SK-N-SH (cell line): ENCODE results near the gene C1QTNF2. TPM values are rescaled to one million over a fixed set of nuclear protein-coding genes. Genes with fewer than 3 reads are reported as not detected.
A peak's percentile ranks its signal among the peaks of the same experiment; 100 is the strongest.

Experiments
- CTCF ChIA-PET: fragments of 300-600, 350-600 bp; formaldehyde crosslinking; extraction: SDS; loops from one replicate; lab custom pipeline; 2021; lab: Yijun Ruan, JAX
- POLR2A ChIA-PET: fragments of 350-600 bp; sonication (Branson Sonifier 250); formaldehyde crosslinking; extraction: SDS; loops from one replicate; lab custom pipeline; 2020; ENCODE audit warnings: antibody characterized with exemption, inconsistent platforms; lab: Yijun Ruan, JAX
- DNase-seq: peaks from one replicate; pipeline ENCODE4 v3.0.0; 2012
- H2AFZ ChIP-seq: fragments of 200-600 bp; sonication (generic); 2 replicates; pipeline ENCODE4 v1.8.1; 2016; ENCODE audit warnings: antibody characterized with exemption, mild to moderate bottlenecking, low read depth
- H3F3A ChIP-seq: fragments of 200-600 bp; sonication (generic); replicated peaks from 2 replicates; pipeline ENCODE3; 2016; ENCODE audit warnings: antibody characterized with exemption, mild to moderate bottlenecking; ENCODE audit not compliant: insufficient read depth
- H3K27ac ChIP-seq, 2 experiments: fragments of 200-500 bp in 1 of 2; fragments of 200-600 bp in 1 of 2; sonication (Bioruptor generic) in 1 of 2; sonication (generic), shearing (Covaris generic) in 1 of 2; 2 replicates each; pipeline versions ENCODE4 v1.5.1 to v1.6.1; 2014 to 2016; ENCODE audit warnings: low read depth in 2 of 2, inconsistent platforms in 1 of 2, low read length in 1 of 2, mild to moderate bottlenecking in 1 of 2, mixed read lengths in 1 of 2
- H3K27me3 ChIP-seq: fragments of 200-600 bp; sonication (generic), shearing (Covaris generic); 2 replicates; pipeline ENCODE4 v1.6.1; 2016; ENCODE audit warnings: mixed run types; ENCODE audit not compliant: insufficient read depth
- H3K36me3 ChIP-seq, 2 experiments: fragments of 200-500 bp in 1 of 2; fragments of 200-600 bp in 1 of 2; sonication (Bioruptor generic) in 1 of 2; sonication (generic) in 1 of 2; replicated peaks in 1 of 2; 2 replicates each; pipeline versions ENCODE3 to v1.5.1; 2014 to 2016; ENCODE audit warnings: low read length in 1 of 2, mild to moderate bottlenecking in 1 of 2; ENCODE audit not compliant: insufficient read depth in 2 of 2, control insufficient read depth in 1 of 2
- H3K4me1 ChIP-seq, 2 experiments: fragments of 200-500 bp in 1 of 2; fragments of 200-600 bp in 1 of 2; sonication (Bioruptor generic) in 1 of 2; sonication (generic), shearing (Covaris generic) in 1 of 2; 2 replicates each; pipeline versions ENCODE4 v1.5.1 to v1.6.1; 2014 to 2016; ENCODE audit warnings: low read depth in 1 of 2, low read length in 1 of 2, mixed run types in 1 of 2; ENCODE audit not compliant: insufficient read depth in 2 of 2, control insufficient read depth in 1 of 2
- H3K4me2 ChIP-seq: fragments of 200-600 bp; sonication (generic), shearing (Covaris generic); 2 replicates; pipeline ENCODE4 v1.6.1; 2017; ENCODE audit warnings: mixed run types
- H3K4me3 ChIP-seq, 2 experiments: fragments of 200-500 bp in 1 of 2; fragments of 200-600 bp in 1 of 2; sonication (Bioruptor generic) in 1 of 2; sonication (generic), shearing (Covaris generic) in 1 of 2; 2 replicates each; pipeline versions ENCODE4 v1.5.1 to v1.8.1; 2014 to 2016; ENCODE audit warnings: low read depth in 2 of 2, inconsistent platforms in 1 of 2, low read length in 1 of 2, mild to moderate bottlenecking in 1 of 2, mixed read lengths in 1 of 2, moderate library complexity in 1 of 2
- H3K79me2 ChIP-seq: fragments of 200-600 bp; sonication (generic); 2 replicates; pipeline ENCODE4 v1.8.1; 2017; ENCODE audit warnings: mild to moderate bottlenecking; ENCODE audit not compliant: insufficient read depth
- H3K9ac ChIP-seq: fragments of 200-600 bp; sonication (generic); 2 replicates; pipeline ENCODE4 v1.6.1; 2017; ENCODE audit warnings: mixed run types
- H3K9me2 ChIP-seq: fragments of 200-600 bp; sonication (generic); 2 replicates; pipeline ENCODE4 v1.6.1; 2017; ENCODE audit warnings: mixed run types
- H3K9me3 ChIP-seq: fragments of 200-600 bp; sonication (generic); 2 replicates; pipeline ENCODE4 v1.6.1; 2017; ENCODE audit warnings: mixed run types, mild to moderate bottlenecking, moderate library complexity
- H4K20me1 ChIP-seq: fragments of 200-600 bp; sonication (generic); 2 replicates; pipeline ENCODE4 v1.6.1; 2017; ENCODE audit warnings: mild to moderate bottlenecking, mixed run types; ENCODE audit not compliant: insufficient read depth
- CHD2 ChIP-seq: fragments of 150-350 bp; IDR thresholded peaks from 2 replicates; pipeline ENCODE4 v1.6.1; 2018; ENCODE audit warnings: low read length; ENCODE audit not compliant: partially characterized antibody
- EZH2phosphoT487 ChIP-seq: fragments of 200-600 bp; sonication (generic); IDR thresholded peaks from 2 replicates; pipeline ENCODE4 v1.6.1; 2017; ENCODE audit warnings: low read depth, mixed run types, mild to moderate bottlenecking, antibody characterized with exemption, moderate library complexity, borderline replicate concordance
- FOSL2 ChIP-seq: IDR thresholded peaks from 2 replicates; pipeline ENCODE4 v1.4.0; 2012; ENCODE audit warnings: low read depth, mild to moderate bottlenecking, moderate library complexity, borderline replicate concordance
- FOXJ3 ChIP-seq: sonication (generic); formaldehyde crosslinking; IDR thresholded peaks from 2 replicates; pipeline ENCODE4 v1.5.1; 2020; ENCODE audit warnings: mild to moderate bottlenecking, missing genetic modification reagents
- FOXM1 ChIP-seq: IDR thresholded peaks from 2 replicates; pipeline ENCODE4 v1.4.0; 2012; ENCODE audit warnings: low read depth, mild to moderate bottlenecking
- MEF2A ChIP-seq: IDR thresholded peaks from 2 replicates; pipeline ENCODE4 v1.4.0; 2012; ENCODE audit warnings: low read depth, borderline replicate concordance
- MXI1 ChIP-seq: IDR thresholded peaks from 2 replicates; pipeline ENCODE4 v1.6.1; 2012; ENCODE audit warnings: mild to moderate bottlenecking, low read depth, low read length, improper control_type of control experiment
- NFIC ChIP-seq: IDR thresholded peaks from 2 replicates; pipeline ENCODE4 v1.4.0; 2012; ENCODE audit warnings: borderline replicate concordance
- SMC3 ChIP-seq: IDR thresholded peaks from 2 replicates; pipeline ENCODE4 v1.6.1; 2012; ENCODE audit warnings: low read depth, low read length, improper control_type of control experiment
- TAF1 ChIP-seq: IDR thresholded peaks from 2 replicates; pipeline ENCODE4 v1.6.1; 2012; ENCODE audit warnings: low read depth, mild to moderate bottlenecking, low read length, moderate library complexity, borderline replicate concordance
- TCF12 ChIP-seq: IDR thresholded peaks from 2 replicates; pipeline ENCODE4 v1.4.0; 2012
- TEAD4 ChIP-seq: IDR thresholded peaks from 2 replicates; pipeline ENCODE4 v1.4.0; 2012; ENCODE audit warnings: mild to moderate bottlenecking, borderline replicate concordance; ENCODE audit not compliant: insufficient read depth
- USF2 ChIP-seq: fragments of 150-350 bp; IDR thresholded peaks from 2 replicates; pipeline ENCODE4 v1.6.1; 2017; ENCODE audit warnings: antibody characterized with exemption, low read length, low read depth, borderline replicate concordance
- WGBS: methylation state at CpG from one replicate; pipeline ENCODE4 v1.1.6; 2017; ENCODE audit warnings: low lambda C conversion rate; 5-methylcytosine and 5-hydroxymethylcytosine counted together
- polyA plus RNA-seq, 3 experiments: library from polyadenylated mRNA; depleted of rRNA; stranded (reverse); fragments of >200 nt; gene quantifications; 2 replicates each; pipeline ENCODE4 v1.2.3, GENCODE V29; 2012
- TF ChIP-seq, protein P1 (sequence below): IDR thresholded peaks from 2 replicates; pipeline ENCODE4 v1.6.1; 2012; ENCODE audit warnings: mild to moderate bottlenecking, low read depth, low read length, moderate library complexity
- TF ChIP-seq, protein P2 (sequence below): IDR thresholded peaks from 2 replicates; pipeline ENCODE4 v1.4.0; 2012; ENCODE audit warnings: low read depth, borderline replicate concordance
- TF ChIP-seq, protein P3 (sequence below): IDR thresholded peaks from 2 replicates; pipeline ENCODE4 v1.4.0; 2012; ENCODE audit warnings: low read depth, borderline replicate concordance

Gene C1QTNF2
- polyA plus RNA-seq, 1 of the 3 experiments (the other 2 are of a cell fraction), result 0.67 TPM

- TF ChIP-seq, protein P1, sequence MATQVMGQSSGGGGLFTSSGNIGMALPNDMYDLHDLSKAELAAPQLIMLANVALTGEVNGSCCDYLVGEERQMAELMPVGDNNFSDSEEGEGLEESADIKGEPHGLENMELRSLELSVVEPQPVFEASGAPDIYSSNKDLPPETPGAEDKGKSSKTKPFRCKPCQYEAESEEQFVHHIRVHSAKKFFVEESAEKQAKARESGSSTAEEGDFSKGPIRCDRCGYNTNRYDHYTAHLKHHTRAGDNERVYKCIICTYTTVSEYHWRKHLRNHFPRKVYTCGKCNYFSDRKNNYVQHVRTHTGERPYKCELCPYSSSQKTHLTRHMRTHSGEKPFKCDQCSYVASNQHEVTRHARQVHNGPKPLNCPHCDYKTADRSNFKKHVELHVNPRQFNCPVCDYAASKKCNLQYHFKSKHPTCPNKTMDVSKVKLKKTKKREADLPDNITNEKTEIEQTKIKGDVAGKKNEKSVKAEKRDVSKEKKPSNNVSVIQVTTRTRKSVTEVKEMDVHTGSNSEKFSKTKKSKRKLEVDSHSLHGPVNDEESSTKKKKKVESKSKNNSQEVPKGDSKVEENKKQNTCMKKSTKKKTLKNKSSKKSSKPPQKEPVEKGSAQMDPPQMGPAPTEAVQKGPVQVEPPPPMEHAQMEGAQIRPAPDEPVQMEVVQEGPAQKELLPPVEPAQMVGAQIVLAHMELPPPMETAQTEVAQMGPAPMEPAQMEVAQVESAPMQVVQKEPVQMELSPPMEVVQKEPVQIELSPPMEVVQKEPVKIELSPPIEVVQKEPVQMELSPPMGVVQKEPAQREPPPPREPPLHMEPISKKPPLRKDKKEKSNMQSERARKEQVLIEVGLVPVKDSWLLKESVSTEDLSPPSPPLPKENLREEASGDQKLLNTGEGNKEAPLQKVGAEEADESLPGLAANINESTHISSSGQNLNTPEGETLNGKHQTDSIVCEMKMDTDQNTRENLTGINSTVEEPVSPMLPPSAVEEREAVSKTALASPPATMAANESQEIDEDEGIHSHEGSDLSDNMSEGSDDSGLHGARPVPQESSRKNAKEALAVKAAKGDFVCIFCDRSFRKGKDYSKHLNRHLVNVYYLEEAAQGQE, result no peak
- TF ChIP-seq MXI1 (no peak), MEF2A (no peak), CHD2 (no peak), SMC3 (no peak), EZH2phosphoT487 (no peak), FOSL2 (no peak)
- TF ChIP-seq, protein P2, sequence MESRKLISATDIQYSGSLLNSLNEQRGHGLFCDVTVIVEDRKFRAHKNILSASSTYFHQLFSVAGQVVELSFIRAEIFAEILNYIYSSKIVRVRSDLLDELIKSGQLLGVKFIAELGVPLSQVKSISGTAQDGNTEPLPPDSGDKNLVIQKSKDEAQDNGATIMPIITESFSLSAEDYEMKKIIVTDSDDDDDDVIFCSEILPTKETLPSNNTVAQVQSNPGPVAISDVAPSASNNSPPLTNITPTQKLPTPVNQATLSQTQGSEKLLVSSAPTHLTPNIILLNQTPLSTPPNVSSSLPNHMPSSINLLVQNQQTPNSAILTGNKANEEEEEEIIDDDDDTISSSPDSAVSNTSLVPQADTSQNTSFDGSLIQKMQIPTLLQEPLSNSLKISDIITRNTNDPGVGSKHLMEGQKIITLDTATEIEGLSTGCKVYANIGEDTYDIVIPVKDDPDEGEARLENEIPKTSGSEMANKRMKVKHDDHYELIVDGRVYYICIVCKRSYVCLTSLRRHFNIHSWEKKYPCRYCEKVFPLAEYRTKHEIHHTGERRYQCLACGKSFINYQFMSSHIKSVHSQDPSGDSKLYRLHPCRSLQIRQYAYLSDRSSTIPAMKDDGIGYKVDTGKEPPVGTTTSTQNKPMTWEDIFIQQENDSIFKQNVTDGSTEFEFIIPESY, result no peak
Measured at GRCh38 chr5:160360310-160360709, 10.1 kb downstream of the C1QTNF2 start.

DNA sequence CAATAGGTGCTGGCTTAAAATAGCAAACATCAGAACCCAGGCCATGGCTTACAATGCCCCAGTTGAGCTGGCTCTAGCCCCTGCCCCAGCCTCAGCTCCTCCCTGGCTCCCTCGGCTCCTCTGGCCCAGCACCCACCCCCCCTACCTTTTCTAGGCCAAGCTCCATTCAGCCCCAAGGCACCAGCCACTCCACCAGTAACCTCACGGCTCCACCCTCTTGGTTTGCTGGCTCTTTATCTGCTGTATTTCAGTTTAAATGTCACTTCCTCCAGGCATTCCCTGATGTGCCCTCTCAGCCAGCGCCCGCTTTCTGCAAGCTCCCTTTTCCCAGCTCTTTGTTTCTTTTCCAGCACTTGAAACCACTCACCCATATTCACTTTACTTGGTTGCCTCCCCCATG lies 10.6 kb downstream of the C1QTNF2 start:
- Histone ChIP-seq H3K9ac (no peak overlapping the region), H3K27me3 (no peaks in the 10 kb centered on the region), H3K4me3 (no peak overlapping the region), H2AFZ (no peak overlapping the region), H3K4me1 (peaks cover 0 to 12% of the 10 kb centered on the region in 2 experiments; a peak in 2 of 4 replicates), H3K27ac (no peak overlapping the region), H4K20me1 (no peaks in the 10 kb centered on the region), H3K9me2 (no peaks in the 10 kb centered on the region), H3K4me2 (no peak overlapping the region), H3K79me2 (no peaks in the 10 kb centered on the region), H3F3A (no peaks in the 10 kb centered on the region), H3K9me3 (no peaks in the 10 kb centered on the region), H3K36me3 (no peaks in the 10 kb centered on the region)
- 72% methylated on average over 4 of the region's 4 CpGs for WGBS
- ChIA-PET CTCF (interaction anchor here (0.7 to 1.3 kb wide), 4 partner anchors 10 to 276 kb away, joined by 3 to 10 read pairs (median 3); partner anchors contain the start of gene C1QTNF2), POLR2A (interaction anchor here (1.3 kb wide), 1 partner anchor 10 kb away, joined by 4 read pairs; the partner anchor contains the start of gene C1QTNF2)
- no peak for TF ChIP-seq SMC3
- no peak for TF ChIP-seq USF2
- TF ChIP-seq FOXJ3 (CRISPR knock-in tag), result no peak
- no peak for TF ChIP-seq TEAD4
- TF ChIP-seq, protein P2, result no peak
- TF ChIP-seq TCF12, result no peak
- no peak for TF ChIP-seq NFIC
- TF ChIP-seq MEF2A, result no peak
- no peak for TF ChIP-seq FOSL2
- TF ChIP-seq TAF1, result no peak
- TF ChIP-seq, protein P3, sequence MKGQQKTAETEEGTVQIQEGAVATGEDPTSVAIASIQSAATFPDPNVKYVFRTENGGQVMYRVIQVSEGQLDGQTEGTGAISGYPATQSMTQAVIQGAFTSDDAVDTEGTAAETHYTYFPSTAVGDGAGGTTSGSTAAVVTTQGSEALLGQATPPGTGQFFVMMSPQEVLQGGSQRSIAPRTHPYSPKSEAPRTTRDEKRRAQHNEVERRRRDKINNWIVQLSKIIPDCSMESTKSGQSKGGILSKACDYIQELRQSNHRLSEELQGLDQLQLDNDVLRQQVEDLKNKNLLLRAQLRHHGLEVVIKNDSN, result no peak
- TF ChIP-seq FOXM1, result no peak
- DNase-seq, result peak; percentile 56

More at GRCh38 chr5:160360310-160360709, 10.1 kb downstream of the C1QTNF2 start:
- no peaks in the 10 kb centered on the region for H3F3A ChIP-seq
- H3K4me2 ChIP-seq, result no peak overlapping the region
- H3K9me2 ChIP-seq, result no peaks in the 10 kb centered on the region
- no peak for DNase-seq
- no peaks in the 10 kb centered on the region for H3K27me3 ChIP-seq
- peaks cover 0 to 12% of the 10 kb centered on the region in 2 experiments; a peak in 2 of 4 replicates for H3K4me1 ChIP-seq
- no peak overlapping the region for H3K9ac ChIP-seq
- no peak overlapping the region for H2AFZ ChIP-seq
- H3K79me2 ChIP-seq, result no peaks in the 10 kb centered on the region
- no peaks in the 10 kb centered on the region for H4K20me1 ChIP-seq
- POLR2A ChIA-PET, result interaction anchor here (1.3 kb wide), 1 partner anchor 10 kb away, joined by 4 read pairs; the partner anchor contains the start of gene C1QTNF2
- H3K36me3 ChIP-seq, result no peaks in the 10 kb centered on the region
- H3K4me3 ChIP-seq, result no peak overlapping the region
- WGBS, result 80% methylated on average over 3 of the region's 3 CpGs
- no peaks in the 10 kb centered on the region for H3K9me3 ChIP-seq
- CTCF ChIA-PET, result interaction anchor here (0.7 to 1.3 kb wide), 4 partner anchors 10 to 276 kb away, joined by 3 to 10 read pairs (median 3); partner anchors contain the start of gene C1QTNF2
- no peak overlapping the region for H3K27ac ChIP-seq
